ENCODE data around the gene TOR4A. TPM values are rescaled to one million over a fixed set of nuclear protein-coding genes. Genes with fewer than 3 reads are reported as not detected.

The TOR4A gene
- total and polyA plus RNA-seq, 8 donors, result 8.5 to 38.5 (median 11.1) TPM

DNA sequence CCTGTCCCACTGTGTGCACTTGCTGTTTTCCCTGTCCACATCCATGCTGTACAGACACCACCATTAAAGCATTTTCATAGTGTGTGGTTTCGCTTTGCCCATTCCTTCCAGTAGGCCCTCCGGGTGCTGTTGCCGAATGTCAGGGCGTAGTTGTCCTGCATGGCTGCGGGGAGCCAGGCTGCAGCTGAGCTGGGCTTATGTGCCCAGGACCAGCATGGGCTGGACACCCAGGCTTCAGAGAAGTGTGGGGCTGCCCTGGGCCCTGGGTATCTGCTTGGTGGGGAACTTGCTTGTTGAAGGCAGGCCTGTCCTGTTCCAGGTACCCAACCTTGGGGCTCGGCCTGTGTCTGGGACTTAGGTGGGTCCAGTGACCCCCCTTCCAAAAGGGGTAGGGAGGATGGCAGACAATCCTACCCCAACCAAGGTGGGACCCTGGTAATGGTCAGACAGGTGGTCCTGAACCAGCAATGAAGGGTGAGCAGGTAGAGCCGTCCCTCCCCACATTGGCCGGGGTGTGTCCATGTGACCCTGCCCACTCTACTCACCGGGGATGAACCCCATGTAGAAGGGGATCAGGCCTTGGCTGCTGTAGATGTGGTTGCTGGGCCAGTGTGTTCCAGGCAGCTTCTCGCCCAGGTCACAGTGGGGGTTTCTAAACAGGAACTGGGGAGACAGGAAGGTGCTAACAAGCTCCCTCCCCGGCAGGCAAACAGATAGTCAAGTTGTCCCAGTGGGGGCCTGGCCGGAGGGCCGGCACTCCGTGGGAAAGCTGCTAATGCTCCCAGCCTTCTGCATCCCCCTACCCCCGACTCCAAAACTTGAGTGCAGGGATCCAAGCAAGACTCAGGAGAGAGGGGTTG lies 33.7 kb upstream of the TOR4A start:
- intact Hi-C loops (cut with DNase I), result no loop called here
- DNase-seq, result no peak
- Histone ChIP-seq H3K4me1 (peaks cover 17 to 45% of the 10 kb centered on the region in 2 donors), H3K9me3 (no peaks in the 10 kb centered on the region), H3K4me3 (no peak overlapping the region), H3K27ac (no peak overlapping the region), H3K27me3 (no peaks in the 10 kb centered on the region), H3K36me3 (peaks cover 0 to 26% of the 10 kb centered on the region in 2 donors)
- TF ChIP-seq, protein P1, sequence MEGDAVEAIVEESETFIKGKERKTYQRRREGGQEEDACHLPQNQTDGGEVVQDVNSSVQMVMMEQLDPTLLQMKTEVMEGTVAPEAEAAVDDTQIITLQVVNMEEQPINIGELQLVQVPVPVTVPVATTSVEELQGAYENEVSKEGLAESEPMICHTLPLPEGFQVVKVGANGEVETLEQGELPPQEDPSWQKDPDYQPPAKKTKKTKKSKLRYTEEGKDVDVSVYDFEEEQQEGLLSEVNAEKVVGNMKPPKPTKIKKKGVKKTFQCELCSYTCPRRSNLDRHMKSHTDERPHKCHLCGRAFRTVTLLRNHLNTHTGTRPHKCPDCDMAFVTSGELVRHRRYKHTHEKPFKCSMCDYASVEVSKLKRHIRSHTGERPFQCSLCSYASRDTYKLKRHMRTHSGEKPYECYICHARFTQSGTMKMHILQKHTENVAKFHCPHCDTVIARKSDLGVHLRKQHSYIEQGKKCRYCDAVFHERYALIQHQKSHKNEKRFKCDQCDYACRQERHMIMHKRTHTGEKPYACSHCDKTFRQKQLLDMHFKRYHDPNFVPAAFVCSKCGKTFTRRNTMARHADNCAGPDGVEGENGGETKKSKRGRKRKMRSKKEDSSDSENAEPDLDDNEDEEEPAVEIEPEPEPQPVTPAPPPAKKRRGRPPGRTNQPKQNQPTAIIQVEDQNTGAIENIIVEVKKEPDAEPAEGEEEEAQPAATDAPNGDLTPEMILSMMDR (IDR thresholded peaks at IDR 0.05), result no peak
- ATAC-seq, result no peak

DNA sequence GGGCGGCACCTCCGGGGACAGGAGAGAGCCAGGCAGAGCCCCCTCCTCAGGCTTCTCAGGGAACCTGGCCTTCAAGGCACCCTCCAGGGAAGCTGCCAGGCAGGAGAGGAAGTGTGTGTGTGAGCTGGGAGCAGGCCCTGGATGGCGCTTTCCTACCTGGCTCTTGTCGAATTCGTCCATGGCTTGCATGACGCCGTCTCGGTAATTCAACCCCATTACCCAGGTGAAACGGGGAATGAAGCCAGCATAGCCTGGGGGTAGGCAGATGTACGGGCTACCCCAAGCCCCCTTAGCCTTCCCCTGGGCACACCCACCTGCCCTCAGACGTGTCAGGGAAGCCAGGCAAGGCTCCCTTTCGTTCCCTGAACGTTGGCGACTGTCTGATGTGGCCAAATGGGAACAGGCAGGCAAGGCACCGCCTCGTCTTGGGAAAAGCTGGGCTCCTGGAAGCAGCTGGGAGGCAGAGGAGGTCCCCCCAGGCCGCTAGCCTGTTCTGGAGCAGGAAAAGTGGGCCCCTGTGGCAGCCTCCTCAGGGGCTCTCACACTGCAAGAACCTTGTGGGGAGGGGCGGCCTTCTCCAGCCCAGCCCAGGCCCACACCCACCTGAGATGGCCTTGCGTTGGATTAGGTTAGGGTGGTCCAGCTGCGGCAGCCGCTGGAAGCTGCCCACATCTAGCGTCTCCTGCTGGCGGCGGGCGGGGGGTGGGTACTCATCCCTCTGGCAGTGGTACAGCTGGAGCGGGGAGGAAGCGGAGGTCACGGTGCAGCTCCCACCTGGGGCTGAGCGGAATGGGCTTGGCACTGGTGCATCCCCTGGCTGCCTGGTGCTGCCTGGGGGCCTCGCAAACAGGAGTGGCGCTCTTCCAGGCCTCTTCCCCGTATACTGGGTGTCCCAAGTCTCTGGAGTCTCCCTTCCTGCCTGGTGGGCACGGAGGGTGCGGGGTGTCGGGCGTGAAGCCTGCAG lies 32.8 kb upstream of the TOR4A start:
- Histone ChIP-seq H3K4me1 (peaks cover 17 to 36% of the 10 kb centered on the region in 2 donors), H3K27ac (no peak overlapping the region), H3K36me3 (peaks cover 0 to 26% of the 10 kb centered on the region in 2 donors), H3K27me3 (no peaks in the 10 kb centered on the region), H3K4me3 (no peak overlapping the region), H3K9me3 (no peaks in the 10 kb centered on the region)
- ATAC-seq (no peak), DNase-seq (no peak)
- intact Hi-C loops (cut with DNase I), result no loop called here
- TF ChIP-seq, protein P1 (IDR thresholded peaks at IDR 0.05), result no peak

DNA sequence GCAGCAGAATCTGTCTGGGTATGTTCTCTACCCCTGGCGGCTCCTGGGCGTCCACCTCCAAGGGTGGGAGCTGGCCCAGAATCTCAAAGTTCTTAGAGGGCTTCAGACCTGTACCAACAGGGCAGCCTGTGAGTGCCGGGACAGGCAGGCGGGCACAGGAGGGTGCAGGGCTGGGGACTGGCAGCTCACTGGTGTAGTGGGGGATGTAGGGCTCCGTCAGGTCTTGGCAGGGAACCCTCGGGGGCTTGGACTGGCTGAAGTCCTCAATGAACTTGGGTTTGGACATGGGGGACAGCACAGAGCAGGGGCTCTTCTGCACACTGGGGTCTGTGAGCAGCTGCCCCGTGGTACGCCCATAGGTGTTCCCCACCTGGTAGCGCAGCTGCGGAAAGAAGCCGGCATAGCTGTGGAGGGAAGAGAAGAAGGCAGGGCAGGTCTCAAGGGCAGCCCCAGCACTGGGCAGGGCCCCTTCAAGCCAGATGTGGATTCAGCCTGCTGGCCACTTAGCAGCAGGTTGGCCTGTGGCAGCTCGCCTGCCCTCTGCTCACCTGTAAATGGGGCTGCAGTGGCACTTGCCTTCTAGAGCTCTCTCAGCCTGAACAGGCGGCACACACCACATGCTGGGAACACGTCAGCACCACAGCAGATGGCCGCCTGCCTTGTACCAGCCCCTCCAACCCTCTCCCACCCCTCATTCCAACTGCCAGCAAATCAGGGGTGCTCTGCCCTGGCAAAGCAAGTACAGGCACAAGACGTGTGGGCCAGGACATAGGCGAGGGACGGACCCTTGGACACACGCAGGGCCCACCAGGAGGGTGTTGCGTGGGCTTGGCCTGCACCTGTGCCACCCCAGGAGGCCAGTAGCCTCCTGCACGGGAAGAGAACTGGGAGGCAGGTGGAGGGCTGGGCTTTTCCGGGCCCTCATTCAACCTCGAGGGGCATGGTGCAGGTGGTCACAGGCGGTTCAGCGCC lies 31.8 kb upstream of the TOR4A start:
- TF ChIP-seq, protein P1 (IDR thresholded peaks at IDR 0.05), result no peak
- no peak overlapping the region for H3K4me3 ChIP-seq
- no peak overlapping the region for H3K27ac ChIP-seq
- no peaks in the 10 kb centered on the region for H3K27me3 ChIP-seq
- intact Hi-C loops (cut with DNase I), result no loop called here
- H3K36me3 ChIP-seq, result peaks cover 0 to 26% of the 10 kb centered on the region in 2 donors
- ATAC-seq, result no peak
- peaks cover 17 to 28% of the 10 kb centered on the region in 2 donors for H3K4me1 ChIP-seq
- H3K9me3 ChIP-seq, result no peaks in the 10 kb centered on the region
- no peak for DNase-seq

DNA sequence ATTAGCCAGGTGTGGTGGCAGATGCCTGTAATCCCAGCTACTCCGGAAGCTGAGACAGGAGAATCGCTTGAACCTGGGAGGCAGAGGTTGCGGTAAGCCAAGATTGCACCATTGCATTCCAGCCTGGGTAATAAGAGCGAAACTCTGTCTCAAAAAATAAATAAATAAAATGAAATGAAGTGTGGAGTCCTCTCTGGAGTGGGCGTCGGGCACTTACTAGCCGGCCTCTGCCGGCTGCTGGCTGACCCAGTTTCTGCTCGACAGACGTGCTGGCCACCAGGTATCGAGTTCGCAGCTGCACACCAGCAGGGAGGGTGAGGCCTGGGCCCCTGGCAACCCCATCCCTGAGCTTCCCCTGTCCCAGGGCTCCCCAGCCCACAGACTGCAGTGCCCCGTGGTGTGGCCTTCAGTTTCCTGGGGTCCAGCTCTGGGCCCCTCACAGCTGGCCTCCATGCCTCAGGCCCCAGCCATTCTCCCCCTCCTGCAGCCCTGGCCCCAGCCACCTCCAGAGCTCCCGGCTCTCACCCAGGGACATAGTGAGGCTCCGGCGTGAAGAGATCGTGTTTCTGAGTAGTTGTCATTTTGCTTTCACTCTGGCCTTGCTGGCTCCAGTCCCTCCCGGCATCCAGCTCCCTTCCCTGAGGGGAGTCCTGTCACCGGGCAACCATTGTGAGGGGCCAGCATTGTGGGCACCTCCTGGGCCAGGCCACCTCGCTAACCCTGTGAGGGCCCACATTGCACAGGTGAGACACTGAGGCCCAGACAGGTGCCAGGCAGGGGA lies 30.2 kb upstream of the TOR4A start:
- intact Hi-C loops (cut with DNase I), result no loop called here
- H3K4me3 ChIP-seq, result no peak overlapping the region
- DNase-seq, result peak in 2 of 4 donors; percentile 60 to 64
- H3K9me3 ChIP-seq, result no peaks in the 10 kb centered on the region
- peaks cover 0 to 19% of the 10 kb centered on the region in 2 donors for H3K36me3 ChIP-seq
- peak overlapping the region in 1 of 2 donors; percentile 58 for H3K27ac ChIP-seq
- peaks cover 13 to 21% of the 10 kb centered on the region in 2 donors for H3K4me1 ChIP-seq
- H3K27me3 ChIP-seq, result no peaks in the 10 kb centered on the region
- TF ChIP-seq, protein P1 (IDR thresholded peaks at IDR 0.05), result no peak
- peak; percentile 78 for ATAC-seq

All from left lung (tissue), 10 donors.